Measurements from ENCODE around the gene ARMC5. TPM values are rescaled to one million over a fixed set of nuclear protein-coding genes. Genes with fewer than 3 reads are reported as not detected.

Gene ARMC5
- total RNA-seq, 4 donors from 2014 or later: 9.7 to 24.3 (median 17.9) TPM

DNA sequence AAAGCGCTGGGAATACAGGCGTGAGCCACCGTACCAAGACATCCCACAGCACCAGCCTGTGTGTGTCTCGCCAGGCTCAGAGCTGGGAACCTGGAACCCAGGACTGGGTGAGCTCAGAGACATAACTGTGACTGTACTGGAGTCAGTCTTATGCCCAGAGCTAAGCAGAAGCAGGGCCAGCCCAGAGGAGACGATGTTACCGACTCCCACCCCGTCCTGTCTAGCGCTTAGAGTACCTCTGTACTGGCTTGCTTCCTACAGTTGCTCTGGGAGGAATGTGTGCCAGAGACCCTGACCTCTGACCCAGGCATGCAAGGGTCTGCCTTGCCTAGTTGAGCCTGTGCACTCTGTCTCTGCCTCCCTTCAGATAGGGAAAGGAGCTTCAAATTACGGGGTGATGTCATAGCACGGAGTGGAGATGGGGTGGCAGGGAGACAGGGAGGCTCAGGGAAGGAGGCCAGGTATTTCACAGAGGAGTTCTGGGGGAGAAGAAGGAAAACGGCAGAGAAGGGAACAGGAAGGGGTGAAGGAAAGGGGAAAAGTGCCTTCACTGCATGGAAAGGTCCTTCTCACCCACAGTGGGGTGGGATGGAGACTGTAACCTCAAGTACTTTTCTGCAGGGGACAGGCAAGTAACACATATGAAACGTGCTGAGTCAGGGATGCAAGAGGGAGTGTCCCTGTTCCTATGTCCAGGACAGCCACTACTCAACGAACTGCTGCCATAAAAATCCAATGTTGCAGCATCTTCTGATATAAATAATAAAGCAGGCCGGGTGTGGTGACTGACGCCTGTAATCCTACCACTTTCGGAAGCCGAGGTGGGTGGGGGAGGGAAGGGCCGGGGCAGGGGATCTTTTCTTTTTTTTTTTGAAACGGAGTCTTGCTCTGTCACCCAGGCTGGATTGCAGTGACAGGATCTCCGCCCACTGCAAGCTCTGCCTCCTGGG, 5.8 kb upstream of the ARMC5 start:
- 27% methylated on average over 19 of the region's 20 CpGs for WGBS
- TF ChIP-seq POLR2AphosphoS5 (IDR thresholded peaks at IDR 0.05) (no peak), CTCF (IDR thresholded peaks at IDR 0.05) (no peak), EP300 (IDR thresholded peaks at IDR 0.05) (no peak), POLR2A (IDR thresholded peaks at IDR 0.05) (no peak)
- Histone ChIP-seq H3K4me1 (peaks cover 71% of the 10 kb centered on the region), H3K36me3 (no peaks in the 10 kb centered on the region), H3K27me3 (no peaks in the 10 kb centered on the region), H3K9me3 (no peaks in the 10 kb centered on the region), H3K27ac (peak overlapping the region; percentile 91), H3K4me3 (peak overlapping the region; percentile 20)
- DNase-seq (ENCODE audit: low spot score in 2 of 2): peak; percentile 69 to 81

GRCh38 chr16:31455601-31456314, 3.5 kb upstream of the ARMC5 start:
- Histone ChIP-seq H3K27me3 (no peaks in the 10 kb centered on the region), H3K36me3 (no peaks in the 10 kb centered on the region), H3K4me1 (peaks cover 81% of the 10 kb centered on the region), H3K27ac (no peak overlapping the region), H3K9me3 (no peaks in the 10 kb centered on the region), H3K4me3 (no peak overlapping the region)
- TF ChIP-seq POLR2AphosphoS5 (IDR thresholded peaks at IDR 0.05) (no peak), CTCF (IDR thresholded peaks at IDR 0.05) (no peak), EP300 (IDR thresholded peaks at IDR 0.05) (no peak), POLR2A (IDR thresholded peaks at IDR 0.05) (no peak)
- 86% methylated on average over 15 of the region's 17 CpGs for WGBS
- no peak for DNase-seq (ENCODE audit: low spot score in 2 of 2)

GRCh38 chr16:31456988-31457360, 2.3 kb upstream of the ARMC5 start:
- H3K4me1 ChIP-seq: peaks cover 78% of the 10 kb centered on the region
- H3K4me3 ChIP-seq: peak overlapping the region; percentile 93
- WGBS: 72% methylated on average over 6 of the region's 8 CpGs

DNA sequence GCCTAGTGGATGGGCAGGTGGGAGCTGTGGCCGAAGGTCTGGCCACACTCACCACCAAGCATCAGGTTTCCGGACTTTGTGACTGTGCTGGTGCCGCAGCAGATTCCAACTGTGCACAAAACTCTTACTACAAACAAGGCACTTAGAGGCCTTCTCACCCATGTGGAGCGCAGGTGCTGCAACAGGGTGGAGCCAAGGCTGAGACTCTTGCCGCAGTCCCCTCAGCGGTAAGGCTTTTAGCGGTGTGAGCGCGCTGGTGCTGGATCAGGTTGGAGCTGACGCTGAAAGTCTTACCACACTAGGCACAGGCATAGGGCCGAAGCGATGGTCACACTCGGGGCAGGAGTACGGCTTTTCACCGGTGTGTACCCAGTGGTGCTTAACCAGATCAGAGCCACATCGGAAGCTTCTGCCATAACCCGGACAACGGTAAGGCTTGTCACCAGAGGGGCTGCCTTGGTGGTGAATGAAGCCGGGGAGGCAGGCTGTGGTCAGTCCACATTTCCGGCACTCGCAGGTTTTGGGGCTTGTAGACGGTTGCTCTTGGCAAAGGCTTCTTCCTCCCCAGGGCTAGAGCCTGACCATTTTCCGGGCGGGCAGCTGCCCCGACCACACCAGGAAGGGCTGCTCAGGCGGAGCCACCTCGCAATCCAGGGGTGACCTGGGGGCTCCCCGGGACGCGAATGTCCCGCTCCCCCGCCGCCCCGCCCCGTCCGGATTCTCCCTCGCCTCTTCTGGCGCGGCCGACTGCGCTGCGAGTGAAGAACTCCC, 1.0 kb upstream of the ARMC5 start:
- Histone ChIP-seq H3K4me1 (peaks cover 65% of the 10 kb centered on the region), H3K4me3 (peak overlapping the region; percentile 93), H3K36me3 (peaks cover 14% of the 10 kb centered on the region), H3K27ac (peak overlapping the region; percentile 100), H3K9me3 (no peaks in the 10 kb centered on the region), H3K27me3 (no peaks in the 10 kb centered on the region)
- TF ChIP-seq CTCF (IDR thresholded peaks at IDR 0.05): no peak
- no peak for TF ChIP-seq POLR2AphosphoS5 (IDR thresholded peaks at IDR 0.05)
- TF ChIP-seq EP300 (IDR thresholded peaks at IDR 0.05): no peak
- no peak for TF ChIP-seq POLR2A (IDR thresholded peaks at IDR 0.05)
- WGBS: no CpG with 5 or more reads among the region's 42 CpGs
- DNase-seq (ENCODE audit: low spot score in 2 of 2): peak in 1 of 2 donors; percentile 85

More at GRCh38 chr16:31456988-31457360, 2.3 kb upstream of the ARMC5 start:
- Histone ChIP-seq H3K27me3 (no peaks in the 10 kb centered on the region), H3K27ac (no peak overlapping the region), H3K9me3 (no peaks in the 10 kb centered on the region), H3K36me3 (peaks cover under 1% of the 10 kb centered on the region)
- DNase-seq (ENCODE audit: low spot score in 2 of 2): no peak
- TF ChIP-seq EP300 (IDR thresholded peaks at IDR 0.05): no peak

DNA sequence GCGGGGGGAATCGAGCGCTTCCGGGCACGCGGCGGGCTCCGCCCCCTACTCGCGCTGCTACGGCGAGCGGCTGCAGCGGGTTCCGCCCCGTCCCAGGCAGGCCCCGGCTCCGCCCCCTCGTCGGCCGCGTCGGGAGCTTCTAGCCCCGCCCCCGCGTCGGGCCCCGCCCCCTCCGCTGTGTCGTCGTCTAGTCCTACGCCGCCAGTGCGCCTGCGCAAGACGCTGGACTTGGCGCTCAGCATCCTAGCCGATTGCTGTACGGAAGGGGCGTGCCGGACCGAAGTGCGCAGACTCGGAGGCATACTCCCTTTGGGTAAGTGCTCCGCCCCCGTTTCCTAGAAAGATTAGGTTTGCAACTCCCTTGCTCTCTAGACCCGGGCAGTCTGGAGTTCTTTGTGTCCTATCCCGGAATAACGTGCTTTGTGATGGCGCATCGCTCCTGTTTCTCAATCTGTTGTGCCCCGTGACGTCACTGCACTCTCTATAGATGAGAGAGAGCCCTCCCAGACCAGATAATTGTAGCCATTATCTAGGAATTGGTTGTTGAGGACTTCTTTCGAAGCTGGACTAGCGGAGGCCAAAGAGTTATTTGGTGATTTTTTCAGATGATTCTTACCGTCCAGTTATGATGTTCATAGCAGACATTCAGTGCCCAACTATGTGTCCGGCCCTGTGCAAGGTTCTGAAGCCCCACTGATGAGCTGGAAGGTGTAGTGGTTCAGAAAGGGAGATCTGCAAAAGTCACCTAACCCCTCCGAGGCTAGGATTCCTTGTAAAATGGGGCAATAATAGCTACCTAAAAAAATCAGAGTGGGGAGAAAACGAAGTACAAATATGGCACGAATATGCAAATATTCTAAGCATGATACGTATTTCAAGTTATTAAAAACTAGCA, 633 bp downstream of the ARMC5 start:
- H3K27me3 ChIP-seq: no peaks in the 10 kb centered on the region
- peak overlapping the region; percentile 93 for H3K4me3 ChIP-seq
- 6% methylated on average over 15 of the region's 61 CpGs for WGBS
- H3K9me3 ChIP-seq: no peaks in the 10 kb centered on the region
- peaks cover 50% of the 10 kb centered on the region for H3K4me1 ChIP-seq
- peak overlapping the region; percentile 100 for H3K27ac ChIP-seq
- H3K36me3 ChIP-seq: peaks cover 29% of the 10 kb centered on the region
- TF ChIP-seq CTCF (IDR thresholded peaks at IDR 0.05) (no peak), POLR2A (IDR thresholded peaks at IDR 0.05) (no peak), EP300 (IDR thresholded peaks at IDR 0.05) (no peak), POLR2AphosphoS5 (IDR thresholded peaks at IDR 0.05) (no peak)
- peak; percentile 100 for DNase-seq (ENCODE audit: low spot score in 2 of 2)
